ENCODE measurements around the gene ERC2.

The ERC2 gene

DNA sequence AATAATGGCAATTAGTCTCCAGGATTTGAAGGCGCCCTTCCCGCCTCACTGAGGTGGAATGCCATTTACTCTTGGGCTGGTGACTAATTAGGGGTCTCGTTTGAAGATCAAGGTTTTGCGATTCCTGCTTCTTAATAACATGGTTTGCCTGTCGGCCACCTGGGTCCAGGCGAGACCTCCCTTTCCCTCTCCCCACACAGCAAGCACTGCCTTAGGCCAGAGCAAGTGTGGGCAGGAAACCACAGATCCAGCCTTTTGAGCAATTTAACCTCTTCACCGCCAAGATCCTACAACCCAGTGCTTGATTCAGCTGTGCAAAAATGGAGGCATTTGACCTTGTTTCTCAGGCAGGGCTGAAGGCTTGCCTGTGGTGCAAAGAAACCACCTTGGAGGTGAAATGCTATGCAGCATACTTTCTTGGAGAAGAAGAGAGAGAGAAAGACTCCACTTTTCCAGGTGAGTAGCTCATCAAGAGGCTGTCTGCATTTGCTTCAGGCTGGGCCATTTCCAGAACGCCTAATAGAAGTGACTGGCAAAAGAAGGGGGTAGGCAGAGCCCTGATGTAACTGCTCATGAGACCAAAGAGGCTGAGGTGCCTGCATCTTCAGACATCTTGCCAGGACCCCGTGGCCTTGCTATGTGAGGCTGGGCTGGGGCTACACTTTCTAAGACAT is 947.1 kb downstream of the ERC2 start:
- Histone ChIP-seq H3K4me3 (ENCODE audit: low read depth, low read length) (no peak overlapping the region), H3K4me1 (ENCODE audit: control insufficient read depth, insufficient read depth, low read length) (peaks cover 37% of the 10 kb centered on the region), H3K36me3 (ENCODE audit: control insufficient read depth, insufficient read depth, low read length) (no peaks in the 10 kb centered on the region), H3K27me3 (ENCODE audit: control insufficient read depth, insufficient read depth, low read length) (no peaks in the 10 kb centered on the region), H3K9me3 (ENCODE audit: control insufficient read depth, insufficient read depth, low read length) (no peaks in the 10 kb centered on the region), H3K27ac (ENCODE audit: low read depth, low read length) (peak overlapping the region; percentile 57), H3K9ac (ENCODE audit: low read depth, low read length) (no peak overlapping the region)

DNA sequence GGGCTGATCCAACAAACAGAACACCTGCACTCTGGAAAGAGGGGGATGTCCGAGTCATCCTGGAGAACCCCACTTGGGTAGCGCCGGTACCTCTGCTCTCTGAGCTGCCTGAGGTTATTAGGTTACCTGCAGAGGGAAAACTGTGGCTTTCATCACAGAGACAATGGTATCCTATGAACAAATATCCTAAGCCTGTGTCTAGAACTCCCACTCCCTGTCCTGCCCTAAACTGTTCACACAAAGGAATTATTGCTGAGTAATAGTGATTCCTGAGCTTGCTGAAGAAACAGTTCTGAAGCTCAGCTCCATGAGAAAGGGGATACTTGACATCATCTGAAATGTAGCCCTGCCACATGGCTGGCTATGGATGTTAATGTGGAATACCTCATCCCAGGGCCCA is 949.2 kb downstream of the ERC2 start:
- no peak overlapping the region for H3K4me3 ChIP-seq (ENCODE audit: low read depth, low read length)
- no peak overlapping the region for H3K9ac ChIP-seq (ENCODE audit: low read depth, low read length)
- H3K27ac ChIP-seq (ENCODE audit: low read depth, low read length) = no peak overlapping the region
- H3K27me3 ChIP-seq (ENCODE audit: control insufficient read depth, insufficient read depth, low read length) = no peaks in the 10 kb centered on the region; the same call in 1 of the 2 replicates
- no peaks in the 10 kb centered on the region for H3K36me3 ChIP-seq (ENCODE audit: control insufficient read depth, insufficient read depth, low read length)
- peaks cover 37% of the 10 kb centered on the region for H3K4me1 ChIP-seq (ENCODE audit: control insufficient read depth, insufficient read depth, low read length)
- H3K9me3 ChIP-seq (ENCODE audit: control insufficient read depth, insufficient read depth, low read length) = no peaks in the 10 kb centered on the region

DNA sequence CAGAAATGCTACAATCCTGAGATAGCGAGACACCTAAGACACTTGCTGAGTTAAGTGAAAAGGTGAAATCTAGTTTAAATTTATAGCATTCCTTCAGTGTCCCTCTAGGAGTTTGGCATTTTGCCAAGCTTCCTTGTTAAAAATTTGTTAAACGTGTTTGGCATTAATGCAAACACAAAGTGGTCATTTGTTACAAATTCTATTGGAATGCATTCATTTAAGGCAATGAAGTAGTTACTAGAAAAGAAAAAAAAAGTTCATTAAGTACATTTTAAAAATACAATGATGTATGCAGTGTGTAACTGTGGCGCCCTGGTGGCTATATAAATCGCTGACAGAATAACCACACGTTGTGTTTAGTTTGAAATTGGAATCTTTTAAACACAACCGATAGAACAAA is 949.8 kb downstream of the ERC2 start:
- H3K9ac ChIP-seq (ENCODE audit: low read depth, low read length) = no peak overlapping the region
- no peaks in the 10 kb centered on the region for H3K36me3 ChIP-seq (ENCODE audit: control insufficient read depth, insufficient read depth, low read length)
- no peaks in the 10 kb centered on the region for H3K9me3 ChIP-seq (ENCODE audit: control insufficient read depth, insufficient read depth, low read length)
- no peak overlapping the region for H3K27ac ChIP-seq (ENCODE audit: low read depth, low read length)
- H3K27me3 ChIP-seq (ENCODE audit: control insufficient read depth, insufficient read depth, low read length) = no peaks in the 10 kb centered on the region; the same call in 1 of the 2 replicates
- H3K4me1 ChIP-seq (ENCODE audit: control insufficient read depth, insufficient read depth, low read length) = peaks cover 37% of the 10 kb centered on the region
- no peak overlapping the region for H3K4me3 ChIP-seq (ENCODE audit: low read depth, low read length)

DNA sequence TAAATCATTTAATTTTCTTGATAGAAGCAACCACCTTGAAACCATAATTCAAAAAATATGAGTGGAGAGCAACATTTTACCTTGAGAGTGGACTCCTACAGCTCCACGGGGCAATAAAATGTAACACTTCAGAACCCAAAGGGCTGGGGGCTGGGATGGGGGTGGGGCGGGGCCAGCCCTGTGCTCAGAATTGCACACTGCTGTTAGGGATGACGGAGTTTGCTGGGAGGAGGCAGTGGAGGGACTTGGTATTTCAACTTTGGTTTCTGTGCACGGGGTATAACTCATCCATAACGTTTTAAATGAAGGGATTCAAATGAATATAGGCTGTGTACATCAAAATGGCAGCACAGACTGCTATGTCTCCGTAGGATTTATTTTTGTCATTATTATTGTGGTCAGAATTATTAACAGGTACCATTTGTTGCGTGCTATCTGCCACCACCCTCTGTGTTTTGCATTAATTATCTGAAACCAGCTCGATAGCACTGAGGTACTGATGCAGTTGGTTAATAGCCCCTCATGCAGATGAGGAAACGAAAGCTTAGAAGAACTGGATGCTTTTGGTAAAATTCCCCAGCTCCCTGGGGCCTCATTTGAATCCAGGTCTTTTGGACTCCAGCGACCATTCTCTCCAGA is 951.8 kb downstream of the ERC2 start:
- no peaks in the 10 kb centered on the region for H3K36me3 ChIP-seq (ENCODE audit: control insufficient read depth, insufficient read depth, low read length)
- H3K9ac ChIP-seq (ENCODE audit: low read depth, low read length) = no peak overlapping the region
- H3K27me3 ChIP-seq (ENCODE audit: control insufficient read depth, insufficient read depth, low read length) = no peaks in the 10 kb centered on the region; the same call in 1 of the 2 replicates
- no peak overlapping the region for H3K4me3 ChIP-seq (ENCODE audit: low read depth, low read length)
- H3K4me1 ChIP-seq (ENCODE audit: control insufficient read depth, insufficient read depth, low read length) = peaks cover 43% of the 10 kb centered on the region
- H3K9me3 ChIP-seq (ENCODE audit: control insufficient read depth, insufficient read depth, low read length) = no peaks in the 10 kb centered on the region
- no peak overlapping the region for H3K27ac ChIP-seq (ENCODE audit: low read depth, low read length)

DNA sequence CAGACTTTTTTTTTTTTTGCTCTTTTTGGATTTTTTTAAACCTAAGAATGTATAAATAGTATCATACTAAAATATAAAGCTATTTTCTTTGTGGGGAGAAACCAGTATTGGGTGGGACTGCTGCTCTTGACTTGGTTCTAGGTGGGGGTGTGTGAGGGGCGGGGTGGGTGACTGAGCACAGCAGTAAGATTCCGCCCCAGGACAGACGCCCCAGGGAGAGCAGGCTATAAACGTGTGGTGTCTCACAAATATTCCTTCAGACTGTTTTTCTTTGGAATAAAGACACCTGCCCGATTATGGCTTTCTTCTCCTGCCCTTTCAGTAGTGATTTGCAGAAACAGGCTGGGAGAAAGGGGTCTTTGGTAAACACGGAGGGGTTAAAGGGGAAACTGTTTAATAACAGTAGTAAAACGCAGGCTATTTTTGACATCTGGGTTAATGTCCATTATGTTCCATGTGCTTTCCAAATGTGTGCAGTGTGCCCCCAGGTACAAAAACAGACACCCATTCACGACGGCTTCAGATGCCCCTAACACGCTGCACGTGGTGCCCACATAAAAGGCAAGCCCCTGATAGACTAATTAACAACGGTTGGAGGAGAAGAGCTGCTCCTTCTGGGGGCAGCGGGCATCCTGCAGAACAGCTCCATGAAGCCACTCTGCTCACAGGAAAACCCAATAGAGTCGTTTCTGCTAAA is 952.6 kb downstream of the ERC2 start:
- Histone ChIP-seq H3K27ac (ENCODE audit: low read depth, low read length) (no peak overlapping the region), H3K9ac (ENCODE audit: low read depth, low read length) (no peak overlapping the region), H3K4me3 (ENCODE audit: low read depth, low read length) (no peak overlapping the region), H3K4me1 (ENCODE audit: control insufficient read depth, insufficient read depth, low read length) (peaks cover 38% of the 10 kb centered on the region), H3K36me3 (ENCODE audit: control insufficient read depth, insufficient read depth, low read length) (no peaks in the 10 kb centered on the region), H3K9me3 (ENCODE audit: control insufficient read depth, insufficient read depth, low read length) (no peaks in the 10 kb centered on the region), H3K27me3 (ENCODE audit: control insufficient read depth, insufficient read depth, low read length) (no peaks in the 10 kb centered on the region; the same call in 1 of the 2 replicates)

DNA sequence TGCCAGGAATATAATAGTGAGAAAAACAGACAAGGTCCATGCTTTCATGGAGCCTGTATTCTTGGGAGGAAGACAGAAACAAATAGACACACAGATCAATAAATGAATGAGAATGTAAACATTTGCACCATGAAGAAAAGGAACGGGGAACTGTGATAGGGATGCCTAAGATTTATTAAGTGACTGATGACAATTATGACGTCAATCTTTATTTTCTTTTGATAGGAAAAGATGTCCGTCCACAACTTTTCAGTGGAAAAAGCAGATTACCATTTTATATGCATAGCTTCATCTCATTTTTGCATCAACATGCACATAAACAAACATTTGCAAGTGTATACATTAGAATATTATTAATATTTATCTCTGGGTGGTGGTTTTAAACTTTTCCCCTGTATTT is 953.3 kb downstream of the ERC2 start:
- no peaks in the 10 kb centered on the region for H3K9me3 ChIP-seq (ENCODE audit: control insufficient read depth, insufficient read depth, low read length)

DNA sequence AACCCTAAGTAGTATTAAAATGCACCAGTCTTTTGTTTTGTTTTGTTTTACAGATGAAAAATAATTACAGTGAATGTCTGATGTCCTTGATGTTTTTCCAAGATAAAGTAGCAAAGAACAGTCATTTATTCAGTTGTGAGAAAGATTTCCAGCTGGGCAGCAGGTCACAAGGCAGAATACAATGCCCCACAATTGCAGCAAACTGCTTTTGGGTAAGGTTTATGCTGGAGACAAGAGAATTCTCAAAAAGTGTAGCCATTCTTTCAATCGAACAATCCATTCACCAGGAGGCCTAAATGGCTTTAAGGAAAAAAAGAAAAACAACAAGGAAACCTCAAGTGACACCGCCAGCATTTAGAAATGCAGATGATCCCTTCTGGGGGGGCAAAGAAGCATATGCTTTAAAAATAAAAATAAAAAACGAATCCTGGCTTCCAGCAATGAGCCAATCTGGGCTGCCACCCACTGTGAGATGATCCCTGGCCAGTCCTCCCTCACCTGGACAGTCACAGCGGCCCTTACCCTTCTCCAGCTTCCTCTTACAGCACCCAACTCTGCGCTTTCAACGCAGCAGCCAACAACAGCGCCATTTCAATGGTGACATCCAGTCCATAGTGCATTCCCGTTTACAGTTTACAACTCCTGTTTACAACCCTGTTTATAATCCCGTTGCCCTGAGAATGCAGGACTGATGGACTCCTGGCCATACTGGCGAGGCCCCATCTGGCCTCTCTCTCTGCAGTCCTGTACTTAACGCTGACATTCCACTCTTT is 955.5 kb downstream of the ERC2 start:
- Histone ChIP-seq H3K9ac (ENCODE audit: low read depth, low read length) (no peak overlapping the region), H3K27ac (ENCODE audit: low read depth, low read length) (peak overlapping the region; percentile 75), H3K36me3 (ENCODE audit: control insufficient read depth, insufficient read depth, low read length) (no peaks in the 10 kb centered on the region), H3K4me3 (ENCODE audit: low read depth, low read length) (no peak overlapping the region; the same call in 1 of the 2 replicates), H3K27me3 (ENCODE audit: control insufficient read depth, insufficient read depth, low read length) (no peaks in the 10 kb centered on the region; the same call in 1 of the 2 replicates), H3K9me3 (ENCODE audit: control insufficient read depth, insufficient read depth, low read length) (no peaks in the 10 kb centered on the region), H3K4me1 (ENCODE audit: control insufficient read depth, insufficient read depth, low read length) (peaks cover 27% of the 10 kb centered on the region)

More for the DNA sequence above, 953.3 kb downstream of the ERC2 start:
- no peak overlapping the region for H3K27ac ChIP-seq (ENCODE audit: low read depth, low read length)
- peaks cover 33% of the 10 kb centered on the region for H3K4me1 ChIP-seq (ENCODE audit: control insufficient read depth, insufficient read depth, low read length)
- H3K4me3 ChIP-seq (ENCODE audit: low read depth, low read length) = no peak overlapping the region
- no peaks in the 10 kb centered on the region; the same call in 1 of the 2 replicates for H3K27me3 ChIP-seq (ENCODE audit: control insufficient read depth, insufficient read depth, low read length)
- H3K9ac ChIP-seq (ENCODE audit: low read depth, low read length) = no peak overlapping the region
- no peaks in the 10 kb centered on the region for H3K36me3 ChIP-seq (ENCODE audit: control insufficient read depth, insufficient read depth, low read length)

DNA sequence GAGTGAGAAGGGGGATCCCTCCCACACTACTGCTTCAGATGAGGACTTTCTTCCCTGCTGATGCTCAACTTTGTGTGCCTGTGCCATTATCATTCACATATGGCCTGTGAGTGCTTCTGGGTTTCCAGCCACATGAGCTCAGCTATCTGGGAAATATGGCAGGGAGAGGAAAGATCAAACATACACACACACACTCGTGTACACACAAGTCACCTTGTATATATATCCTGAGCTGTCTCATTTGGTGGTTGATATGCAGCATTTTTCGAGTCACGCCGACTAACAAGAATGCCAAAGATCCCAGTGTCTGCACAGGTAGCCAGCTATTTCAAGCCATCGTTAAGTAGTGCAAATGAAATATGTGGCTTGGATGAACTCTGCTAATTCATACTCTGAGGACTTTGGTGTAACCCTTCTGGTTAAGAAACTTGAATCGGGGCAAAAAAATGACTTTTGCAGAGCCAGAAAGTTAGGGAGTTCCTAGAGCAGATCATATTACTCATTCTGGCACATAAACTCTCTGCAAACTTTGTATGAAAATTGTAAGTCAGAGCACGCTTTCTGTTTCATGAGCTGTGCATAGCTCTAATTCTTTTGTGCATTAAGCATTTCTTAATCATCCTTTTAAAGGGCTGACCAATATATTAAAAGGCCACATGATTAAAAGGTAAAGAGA is 956.2 kb downstream of the ERC2 start:
- Histone ChIP-seq H3K4me3 (ENCODE audit: low read depth, low read length) (no peak overlapping the region), H3K36me3 (ENCODE audit: control insufficient read depth, insufficient read depth, low read length) (no peaks in the 10 kb centered on the region), H3K9me3 (ENCODE audit: control insufficient read depth, insufficient read depth, low read length) (no peaks in the 10 kb centered on the region), H3K27me3 (ENCODE audit: control insufficient read depth, insufficient read depth, low read length) (no peaks in the 10 kb centered on the region; the same call in 1 of the 2 replicates), H3K4me1 (ENCODE audit: control insufficient read depth, insufficient read depth, low read length) (peaks cover 27% of the 10 kb centered on the region), H3K27ac (ENCODE audit: low read depth, low read length) (peak overlapping the region; percentile 75), H3K9ac (ENCODE audit: low read depth, low read length) (no peak overlapping the region)

DNA sequence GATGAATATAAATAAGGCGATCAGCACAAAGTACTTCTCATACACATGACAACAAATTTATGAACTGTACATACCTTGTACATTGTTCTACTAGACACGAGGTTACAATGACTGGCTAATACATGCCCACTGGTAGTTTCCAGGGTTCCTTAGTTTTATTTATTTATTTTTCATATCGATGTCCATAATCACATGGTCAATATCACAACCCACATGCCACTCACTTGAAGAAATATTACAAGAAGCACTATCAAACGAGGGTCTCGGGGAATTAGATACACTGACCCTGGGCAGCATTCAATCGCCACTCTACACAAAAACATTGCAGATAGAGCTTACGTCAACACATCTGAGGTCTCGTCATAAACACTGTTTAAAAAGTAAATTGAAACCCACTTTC is 959.9 kb downstream of the ERC2 start:
- H3K9ac ChIP-seq (ENCODE audit: low read depth, low read length) = no peak overlapping the region
- no peaks in the 10 kb centered on the region for H3K36me3 ChIP-seq (ENCODE audit: control insufficient read depth, insufficient read depth, low read length)
- peaks cover 21% of the 10 kb centered on the region for H3K4me1 ChIP-seq (ENCODE audit: control insufficient read depth, insufficient read depth, low read length)
- H3K27me3 ChIP-seq (ENCODE audit: control insufficient read depth, insufficient read depth, low read length) = no peaks in the 10 kb centered on the region
- H3K4me3 ChIP-seq (ENCODE audit: low read depth, low read length) = no peak overlapping the region
- H3K9me3 ChIP-seq (ENCODE audit: control insufficient read depth, insufficient read depth, low read length) = no peaks in the 10 kb centered on the region
- H3K27ac ChIP-seq (ENCODE audit: low read depth, low read length) = no peak overlapping the region

DNA sequence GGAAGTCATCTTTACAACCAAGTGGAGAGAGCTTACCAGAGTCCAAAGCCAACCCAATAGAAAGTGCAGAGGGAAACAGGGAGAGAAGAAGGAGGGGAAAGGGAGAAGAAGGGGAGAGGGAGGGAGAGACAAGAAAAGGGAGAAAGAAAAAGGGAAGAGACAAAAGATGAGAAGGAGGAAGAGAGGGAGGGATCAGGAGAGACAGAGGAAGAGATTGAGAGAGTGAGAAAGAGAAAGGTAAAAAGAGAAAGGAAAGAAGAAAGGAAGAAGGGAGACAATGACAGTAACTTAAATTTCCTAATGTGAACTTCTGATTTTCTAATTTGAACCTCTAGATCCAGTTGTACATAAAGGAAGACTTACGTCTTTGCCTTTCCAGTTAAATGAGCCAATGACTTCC is 960.5 kb downstream of the ERC2 start:
- Histone ChIP-seq H3K36me3 (ENCODE audit: control insufficient read depth, insufficient read depth, low read length) (no peaks in the 10 kb centered on the region), H3K27ac (ENCODE audit: low read depth, low read length) (no peak overlapping the region), H3K4me3 (ENCODE audit: low read depth, low read length) (no peak overlapping the region), H3K27me3 (ENCODE audit: control insufficient read depth, insufficient read depth, low read length) (no peaks in the 10 kb centered on the region), H3K9me3 (ENCODE audit: control insufficient read depth, insufficient read depth, low read length) (no peaks in the 10 kb centered on the region), H3K4me1 (ENCODE audit: control insufficient read depth, insufficient read depth, low read length) (peaks cover 15% of the 10 kb centered on the region), H3K9ac (ENCODE audit: low read depth, low read length) (no peak overlapping the region)

Data from HUES48 (cell line).